Stimulated activated CD8-positive, alpha-beta memory T cell treated with anti-CD3 and anti-CD28 coated beads, Interleukin-12 subunit alpha, Interleukin-12 subunit beta, amount 100 ng/mL, for 24 hours (primary cell): ENCODE data around the gene OBP2A.

Source experiments
- DNase-seq: peaks from one replicate; pipeline ENCODE4 v3.0.0-alpha.2; 2020; ENCODE audit errors: extremely low read depth

OBP2A gene

GRCh38 chr9:135579356-135579755 is 33.4 kb downstream of the OBP2A start:
- DNase-seq, result no peak

- DNase-seq, result no peak
Observed at GRCh38 chr9:135579889-135580660, 34.1 kb downstream of the OBP2A start.

GRCh38 chr9:135580664-135581380 is 34.9 kb downstream of the OBP2A start:
- no peak for DNase-seq

GRCh38 chr9:135581636-135582426 is 35.9 kb downstream of the OBP2A start:
- no peak for DNase-seq

GRCh38 chr9:135582541-135582940 is 36.6 kb downstream of the OBP2A start:
- no peak for DNase-seq

- DNase-seq, result no peak
Observed at GRCh38 chr9:135582966-135583687, 37.2 kb downstream of the OBP2A start.

- no peak for DNase-seq
Observed at GRCh38 chr9:135583688-135584011, 37.7 kb downstream of the OBP2A start.

GRCh38 chr9:135584371-135584770 is 38.4 kb downstream of the OBP2A start:
- DNase-seq, result no peak

- no peak for DNase-seq
Observed at GRCh38 chr9:135584934-135585333, 39.0 kb downstream of the OBP2A start.

GRCh38 chr9:135586601-135587109 is 40.7 kb downstream of the OBP2A start:
- no peak for DNase-seq

- DNase-seq, result no peak
Observed at GRCh38 chr9:135587658-135588057, 41.7 kb downstream of the OBP2A start.

GRCh38 chr9:135588371-135588770 is 42.4 kb downstream of the OBP2A start:
- no peak for DNase-seq

- DNase-seq, result no peak
Observed at GRCh38 chr9:135588886-135589595, 43.1 kb downstream of the OBP2A start.

GRCh38 chr9:135589596-135590485 is 43.9 kb downstream of the OBP2A start:
- no peak for DNase-seq

- DNase-seq, result no peak
Observed at GRCh38 chr9:135590486-135591079, 44.7 kb downstream of the OBP2A start.

- no peak for DNase-seq
Observed at GRCh38 chr9:135591506-135592330, 45.8 kb downstream of the OBP2A start.

- no peak for DNase-seq
Observed at GRCh38 chr9:135592331-135592590, 46.3 kb downstream of the OBP2A start.

- no peak for DNase-seq
Observed at GRCh38 chr9:135592625-135593024, 46.7 kb downstream of the OBP2A start.

- DNase-seq, result no peak
Observed at GRCh38 chr9:135596211-135596610, 50.3 kb downstream of the OBP2A start.
